Effector CD4-positive, alpha-beta T cell (primary cell): ENCODE data around the gene CREM.
A peak's percentile ranks its signal among the peaks of the same experiment; 100 is the strongest.
"Not testable (repeated sequence)": the region's sequence is repeated elsewhere in the genome, so short reads cannot be mapped to it uniquely, and the experiment has no call there.

Experiments
- DNase-seq: peaks from one replicate; pipeline ENCODE4 v3.0.0-alpha.2; 2020
- total RNA-seq: gene quantifications from one replicate; lab custom pipeline; 2026; lab: John Stamatoyannopoulos, UW

CREM gene
- 71.7 reads per million, percentile 76 among the genes with 10 or more reads in this experiment for total RNA-seq

DNA sequence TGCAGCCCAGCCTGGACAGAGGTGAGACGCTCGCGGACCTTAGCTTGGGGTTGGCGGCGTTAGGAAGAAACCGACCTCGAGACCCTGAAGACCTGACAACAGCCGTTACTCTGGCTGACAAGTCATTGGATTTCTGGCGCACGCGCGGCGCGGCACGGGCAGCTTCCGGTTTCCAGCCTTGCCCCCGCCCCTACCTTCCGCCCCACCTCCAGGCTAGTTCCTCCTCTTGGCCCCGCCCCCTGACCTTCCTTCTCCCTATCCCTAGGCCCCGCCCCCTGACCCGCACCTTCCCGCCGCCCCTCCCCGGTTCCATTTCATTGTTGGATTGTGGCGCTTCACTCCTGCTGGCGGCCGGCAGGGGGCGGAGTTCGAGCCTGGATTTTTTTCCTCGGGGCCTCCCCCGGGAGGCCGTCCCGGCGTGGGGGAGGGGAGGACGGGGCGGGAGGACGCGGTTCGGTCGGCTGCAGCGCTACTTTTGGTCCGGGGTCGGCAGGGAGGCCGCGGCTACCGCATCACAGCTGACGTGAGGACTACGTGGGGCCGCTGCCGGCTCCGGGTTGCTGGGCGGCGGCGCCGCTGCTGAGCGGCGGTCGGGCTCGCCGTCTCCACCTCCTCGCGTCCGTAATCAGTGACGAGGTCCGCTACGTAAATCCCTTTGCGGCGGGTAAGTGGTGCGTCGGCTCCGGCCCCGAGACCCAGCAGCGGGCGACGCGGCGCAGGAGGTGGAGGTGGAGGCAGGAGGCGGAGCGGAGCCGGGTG is at the start of gene CREM:
Gene CREM (plus strand): TSS at position 317 of the 759 bp plus-strand sequence. CDS start 10,990 bp downstream, outside the sequence.
- peak; percentile 99 for DNase-seq

DNA sequence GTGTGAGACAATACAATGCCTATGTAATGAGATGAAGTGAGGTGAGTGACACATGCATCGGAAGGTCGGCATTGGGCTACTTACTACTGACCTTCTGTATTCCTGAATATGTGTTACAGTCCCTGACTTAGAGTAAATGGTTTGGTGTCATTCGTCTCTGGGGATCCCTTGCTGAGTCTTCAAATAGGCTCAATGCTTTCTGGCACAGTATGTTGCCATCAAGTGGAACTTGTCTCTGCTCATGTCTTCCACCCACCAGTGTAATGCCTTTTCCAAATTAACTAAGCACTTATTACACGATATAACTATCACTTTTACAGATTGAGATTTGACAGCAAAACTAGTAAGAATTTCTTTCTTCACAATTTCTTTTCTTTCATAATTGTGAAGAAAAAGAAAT is 47.4 kb upstream of the CREM start:
- no peak for DNase-seq

DNA sequence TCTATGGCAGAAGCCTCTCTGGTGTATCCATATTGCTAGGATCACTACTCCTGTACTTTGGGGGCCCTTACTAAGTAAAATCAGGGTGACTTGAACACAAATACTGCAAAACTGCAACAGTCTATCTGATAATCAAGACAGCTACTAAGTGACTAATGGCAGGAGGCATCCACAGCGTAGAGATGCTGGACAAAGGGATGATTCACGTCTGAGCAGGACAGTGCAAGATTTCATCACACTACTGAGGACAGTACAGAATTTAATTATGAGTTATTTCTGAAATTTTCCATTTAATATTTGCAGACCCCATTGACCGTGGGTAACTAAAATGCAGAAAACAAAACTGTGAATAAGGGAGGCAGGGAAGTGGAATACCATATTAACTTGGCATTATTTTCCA is 46.9 kb upstream of the CREM start:
- DNase-seq = no peak

DNA sequence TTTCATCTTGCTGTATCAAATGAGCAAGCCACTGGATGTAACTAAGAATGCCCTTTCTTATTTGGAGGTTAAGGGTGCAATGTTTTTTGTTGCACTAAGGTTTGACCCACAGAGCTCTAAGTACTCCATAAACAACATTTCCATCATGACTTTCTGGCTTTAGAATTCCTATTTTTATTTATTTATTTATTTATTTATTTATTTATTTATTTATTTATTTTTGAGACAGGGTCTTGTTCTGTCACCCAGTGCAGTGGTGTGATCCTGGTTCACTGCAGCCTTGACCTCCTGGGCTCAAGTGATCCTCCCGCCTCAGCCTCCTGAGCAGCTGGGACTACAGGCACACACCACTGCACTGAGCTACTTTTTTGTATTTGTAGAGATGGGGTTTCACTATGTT is 46.4 kb upstream of the CREM start:
- DNase-seq = not testable (repeated sequence)

DNA sequence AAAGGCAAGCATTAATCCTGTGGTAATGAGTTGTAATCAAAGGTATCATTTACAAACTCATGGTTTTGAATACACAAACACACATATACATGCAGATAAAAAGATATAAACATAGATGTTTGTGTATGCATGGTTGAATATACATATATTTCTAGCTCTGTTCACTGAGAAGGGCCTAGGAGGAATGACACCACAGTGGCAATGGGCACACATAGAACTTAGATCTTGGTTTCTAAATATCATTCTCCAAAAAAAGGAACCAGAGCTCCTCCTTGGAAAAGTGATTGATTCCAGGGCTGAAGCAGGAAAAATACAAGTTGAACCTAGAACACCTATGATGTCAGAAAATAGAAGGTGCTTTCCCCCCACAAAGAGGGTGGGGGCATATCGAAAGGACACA is 43.4 kb upstream of the CREM start:
- DNase-seq = no peak

DNA sequence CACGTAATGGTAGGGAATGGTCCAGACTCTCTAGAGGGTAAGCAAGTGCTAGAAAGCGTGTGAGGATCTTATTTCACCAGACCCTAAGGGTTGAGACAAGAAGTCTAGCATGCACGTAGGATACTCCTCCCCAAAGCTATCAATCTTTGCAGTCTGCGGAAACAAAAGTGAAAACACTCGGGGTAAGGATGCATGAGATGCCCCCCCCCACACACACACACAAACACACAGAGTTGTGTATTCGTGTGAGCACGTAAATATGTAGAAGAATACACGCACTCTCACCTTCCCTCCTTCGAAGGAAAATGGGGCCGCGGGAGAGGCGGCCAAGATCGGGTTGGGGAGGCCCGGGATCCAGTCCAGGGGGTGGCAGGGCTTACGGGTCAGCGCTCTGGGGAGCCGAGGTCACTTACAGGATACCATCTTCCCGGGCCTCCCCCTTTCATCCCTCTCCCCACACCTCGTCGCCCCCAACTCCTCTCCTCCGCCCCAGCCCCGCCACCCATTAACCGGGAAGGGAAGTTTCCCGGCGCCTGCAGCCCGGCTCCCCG is 37.0 kb upstream of the CREM start:
- DNase-seq = no peak

DNA sequence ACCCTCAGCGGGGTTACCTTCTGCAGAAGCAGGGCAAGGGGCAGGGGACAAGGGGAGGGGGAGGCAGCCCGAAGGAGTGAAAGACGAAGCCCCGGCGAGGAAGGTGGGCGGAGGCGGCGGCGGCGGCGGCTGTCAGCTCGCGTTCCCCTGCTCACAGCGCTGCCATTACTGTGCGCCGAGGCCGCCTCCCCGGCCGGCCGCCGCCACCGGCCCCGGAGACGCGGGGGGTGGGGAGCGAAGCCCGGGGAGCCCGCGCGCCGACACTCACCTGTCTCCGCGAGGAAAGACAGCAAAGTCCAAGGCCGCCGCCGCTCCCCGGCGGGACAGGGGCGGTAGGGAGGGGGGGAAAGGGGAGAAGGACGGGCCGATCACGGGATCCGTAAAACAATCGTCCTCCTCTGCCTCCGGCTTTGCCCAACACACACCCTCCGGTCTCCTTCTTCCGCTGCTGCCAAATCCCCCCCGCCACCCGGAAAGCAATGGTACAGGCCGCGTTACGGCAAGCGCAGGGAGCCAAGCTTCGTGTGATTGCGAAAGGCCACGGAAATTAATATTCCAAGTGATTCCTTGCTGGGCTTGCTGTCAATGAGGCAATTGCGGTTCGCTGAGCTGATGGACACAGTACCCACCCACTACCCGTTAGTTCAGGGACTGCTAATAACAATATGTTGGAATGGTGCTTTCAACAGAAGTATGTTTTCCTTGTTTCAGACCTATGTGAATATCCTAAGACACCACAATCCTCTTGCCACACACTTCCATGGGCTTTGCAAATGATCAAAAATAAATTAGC is 36.3 kb upstream of the CREM start, which contains the start of gene CUL2:
Gene CUL2 (minus strand): TSS at position 180 of the 793 bp plus-strand sequence. CDS start 19,024 bp downstream, outside the sequence.
- DNase-seq = peak; percentile 90

DNA sequence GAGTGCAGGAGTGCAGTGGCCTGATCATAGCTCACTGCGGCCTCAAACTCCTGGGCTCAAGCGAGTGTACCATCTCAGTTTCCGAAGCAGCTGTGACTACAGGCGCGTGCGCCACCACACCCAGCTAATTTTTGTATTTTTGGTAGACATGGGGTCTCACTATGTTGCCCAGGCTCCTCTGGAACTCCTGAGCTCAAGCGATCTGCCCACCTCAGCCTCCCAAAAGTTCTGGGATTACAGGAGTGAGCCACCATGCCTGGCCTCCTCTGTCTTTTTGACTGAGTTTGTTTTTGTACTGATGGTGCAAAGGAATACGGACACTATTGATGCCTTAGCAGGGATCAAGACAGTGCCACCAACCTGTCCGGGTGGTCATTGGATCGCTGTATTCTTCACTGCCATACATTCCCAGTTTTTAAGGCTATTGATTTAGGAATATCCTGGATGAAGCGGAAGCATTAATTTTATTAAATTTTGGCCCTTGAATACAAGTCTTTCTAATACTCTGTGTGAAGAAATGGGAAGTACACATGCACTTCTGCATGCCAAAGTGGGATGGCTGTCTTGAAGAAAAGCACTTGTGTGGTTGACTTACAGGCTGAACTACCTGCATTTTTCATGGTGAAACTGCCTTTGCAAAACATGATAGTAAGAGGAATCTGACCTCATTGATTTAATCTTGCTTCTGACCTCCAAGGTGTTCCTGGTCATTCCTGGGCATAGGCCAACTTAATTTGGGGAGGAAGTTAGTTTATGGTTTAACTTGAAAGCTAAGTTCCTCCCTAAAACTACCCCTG is 34.5 kb upstream of the CREM start:
- no peak for DNase-seq

DNA sequence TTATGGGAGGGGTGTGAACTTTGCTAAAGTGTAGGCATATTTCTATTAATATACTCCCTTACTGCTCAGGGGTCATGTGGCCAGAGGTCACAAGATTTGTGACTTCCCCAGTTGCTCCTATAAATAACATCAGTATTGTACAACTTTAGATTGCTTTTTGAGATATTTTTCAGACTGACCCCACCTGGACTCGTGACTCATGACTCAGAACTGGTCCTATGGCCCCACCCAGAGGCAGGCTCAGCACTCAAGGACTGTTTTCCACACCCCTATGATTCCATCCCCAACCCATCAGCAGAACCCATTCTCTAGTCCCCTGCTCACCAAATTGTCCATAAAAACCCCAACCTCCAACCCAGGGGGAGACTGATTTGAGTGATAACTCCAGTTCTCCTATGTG is 33.8 kb upstream of the CREM start:
- no peak for DNase-seq

DNA sequence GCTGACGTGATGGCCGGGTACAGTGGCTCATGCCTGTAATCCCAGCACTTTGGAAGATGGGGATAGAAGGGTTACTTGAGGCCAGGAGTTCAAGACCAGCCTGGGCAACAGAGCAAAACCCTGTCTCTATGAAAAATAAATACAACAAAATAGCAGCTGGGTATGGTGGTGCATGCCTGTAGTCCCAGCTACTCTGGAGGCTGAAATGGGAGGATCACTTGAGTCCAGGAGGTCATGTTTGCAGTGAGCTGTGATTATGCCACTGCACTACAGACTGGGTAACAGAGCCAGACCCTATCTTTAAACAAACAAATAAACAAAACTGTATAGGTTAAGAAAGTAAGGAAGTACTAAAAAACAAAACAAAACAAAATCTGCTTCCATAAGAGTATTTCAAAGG is 30.3 kb upstream of the CREM start:
- DNase-seq = no peak

DNA sequence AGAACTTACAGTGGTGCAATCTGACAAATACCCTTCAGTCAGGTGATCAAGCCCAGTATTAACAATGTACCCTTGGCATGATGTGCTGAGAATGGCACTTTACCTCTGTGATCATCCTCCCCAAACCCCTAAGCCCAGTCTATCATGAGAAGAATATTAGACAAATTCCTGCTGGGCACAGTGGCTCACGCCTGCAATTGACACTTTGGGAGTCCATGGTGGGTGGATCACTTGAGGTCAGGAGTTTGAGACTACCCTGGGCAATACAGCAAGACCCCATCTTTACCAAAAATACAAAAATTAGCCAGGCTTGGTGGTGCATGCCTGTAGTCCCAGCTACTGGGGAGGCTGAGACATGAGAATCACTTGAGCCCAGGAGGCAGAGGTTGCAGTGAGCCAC is 29.1 kb upstream of the CREM start:
- no peak for DNase-seq

DNA sequence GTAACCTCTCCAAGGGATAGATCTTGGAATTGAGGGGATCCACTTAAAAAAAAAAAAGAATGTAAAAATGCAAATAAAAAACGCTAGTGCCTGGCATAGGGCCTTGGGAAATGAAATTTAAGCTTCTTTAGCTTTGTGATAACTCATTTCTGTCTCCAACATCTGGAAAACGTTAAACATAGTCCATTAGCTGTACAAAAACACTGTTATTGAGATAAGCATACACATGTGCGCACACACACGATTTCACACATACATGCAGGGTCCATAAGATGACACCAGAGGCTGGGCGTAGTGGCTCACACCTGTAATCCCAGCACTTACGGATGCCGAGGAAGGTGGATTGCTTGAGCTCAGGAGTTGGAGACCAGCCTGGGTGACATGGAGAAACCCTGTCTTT is 22.8 kb upstream of the CREM start:
- no peak for DNase-seq

DNA sequence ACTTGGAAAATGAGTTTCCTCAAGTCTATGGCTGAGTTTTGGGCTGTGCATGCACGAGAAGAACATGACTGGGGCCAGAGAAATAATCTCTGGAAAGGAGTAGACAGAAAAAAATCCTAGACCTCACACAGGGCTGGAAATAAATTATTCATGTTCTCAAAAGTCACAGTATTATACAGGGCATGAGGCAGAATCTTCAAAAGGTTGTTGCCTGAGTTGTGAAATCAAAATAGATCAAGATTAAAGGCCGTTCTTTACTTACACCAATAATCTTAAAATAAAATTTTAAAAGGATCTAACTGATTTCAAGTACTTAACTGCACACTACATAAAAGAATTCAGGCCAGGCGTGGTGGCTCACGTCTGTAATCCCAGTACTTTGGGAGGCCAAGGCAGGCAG is 14.1 kb upstream of the CREM start:
- DNase-seq = no peak

DNA sequence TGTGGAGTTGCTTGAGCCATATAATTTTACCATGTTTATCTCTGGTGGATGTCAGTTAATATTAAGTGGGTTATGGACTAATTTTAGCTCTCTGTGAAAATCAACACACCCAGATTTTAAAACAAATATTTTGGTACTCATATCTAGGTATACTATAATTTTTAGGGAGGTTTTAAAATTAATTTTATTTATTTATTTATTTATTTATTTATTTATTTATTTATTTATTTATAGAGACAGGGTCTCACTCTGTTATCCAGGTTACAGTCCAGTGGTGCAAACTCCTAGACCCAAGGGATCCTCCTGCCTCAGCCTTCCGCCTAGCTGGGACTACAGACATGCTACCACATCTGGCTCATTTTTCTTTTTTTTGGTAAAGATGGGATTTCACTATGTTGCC is 7.3 kb upstream of the CREM start:
- no peak for DNase-seq

DNA sequence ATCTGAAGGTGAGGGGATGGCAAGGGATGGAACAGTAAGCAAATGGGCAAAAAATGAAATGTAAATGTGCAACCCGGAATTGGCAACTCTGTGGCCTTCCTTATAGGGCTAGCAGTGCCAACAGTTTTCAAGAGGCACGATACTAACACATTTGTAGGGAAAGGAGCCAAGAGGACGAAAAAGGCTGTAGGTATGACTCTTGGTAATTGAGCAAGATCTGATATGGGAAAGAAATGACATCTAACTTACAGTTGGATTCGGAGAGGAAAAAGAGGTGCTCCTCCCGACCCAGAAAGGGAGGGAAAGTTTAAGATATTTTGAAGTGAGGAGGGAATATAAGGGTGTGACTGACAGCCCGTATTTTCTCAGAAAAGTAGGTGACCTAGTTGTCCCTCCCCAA is 2.1 kb upstream of the CREM start:
- no peak for DNase-seq

DNA sequence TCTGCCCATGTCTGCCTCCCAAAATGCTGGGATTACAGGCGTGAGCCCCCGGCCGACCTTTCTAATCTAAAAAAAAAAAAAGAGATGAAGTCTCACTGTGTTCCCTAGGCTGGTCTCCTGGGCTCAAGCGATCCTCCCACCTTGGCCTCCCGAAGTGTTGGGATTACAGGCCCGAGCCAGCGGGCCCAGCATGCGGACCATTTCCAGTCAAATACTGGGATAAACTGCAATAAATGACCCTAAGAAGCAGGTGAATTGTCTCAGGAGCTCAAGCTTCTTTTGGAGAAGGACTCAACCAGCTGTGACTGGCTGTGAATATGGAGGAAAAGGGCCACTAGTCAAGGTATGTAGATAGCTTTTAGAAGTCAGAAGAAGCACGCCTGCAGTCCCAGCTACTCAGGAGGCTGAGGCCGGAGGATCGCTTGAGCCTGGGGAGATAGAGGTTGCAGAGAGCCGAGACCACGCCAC is 550 bp upstream of the CREM start:
- DNase-seq = no peak

DNA sequence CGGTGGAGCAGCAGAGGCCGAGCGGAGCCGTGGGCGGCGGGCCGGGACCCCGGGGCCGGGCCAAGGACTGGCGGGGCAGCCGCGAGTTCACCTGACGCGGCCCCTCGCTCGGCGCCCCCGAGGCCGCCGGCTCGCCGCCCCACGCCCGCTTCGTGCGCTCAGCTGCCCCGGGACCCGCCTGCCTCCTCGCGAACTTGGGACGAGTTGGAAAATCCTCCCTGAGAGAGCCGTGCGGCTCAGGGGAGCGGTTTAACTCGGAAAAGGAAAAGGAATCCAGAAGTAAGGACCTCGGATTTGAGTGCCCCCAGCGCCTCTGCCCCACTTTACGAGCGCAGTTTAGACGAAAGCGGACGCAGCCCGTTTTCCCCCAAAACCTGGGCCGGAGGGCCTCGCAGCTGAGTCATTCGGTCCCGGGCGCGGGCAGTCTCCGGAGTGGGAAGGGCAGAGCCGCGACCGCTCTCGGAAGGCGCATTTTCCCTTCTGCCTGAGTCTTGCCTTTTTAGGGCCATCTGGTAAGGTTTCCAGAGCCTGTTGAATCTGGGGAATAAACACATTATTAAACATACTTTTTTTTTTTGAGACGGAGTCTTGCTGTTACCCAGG is 744 bp downstream of the CREM start:
- DNase-seq = peak; percentile 51

DNA sequence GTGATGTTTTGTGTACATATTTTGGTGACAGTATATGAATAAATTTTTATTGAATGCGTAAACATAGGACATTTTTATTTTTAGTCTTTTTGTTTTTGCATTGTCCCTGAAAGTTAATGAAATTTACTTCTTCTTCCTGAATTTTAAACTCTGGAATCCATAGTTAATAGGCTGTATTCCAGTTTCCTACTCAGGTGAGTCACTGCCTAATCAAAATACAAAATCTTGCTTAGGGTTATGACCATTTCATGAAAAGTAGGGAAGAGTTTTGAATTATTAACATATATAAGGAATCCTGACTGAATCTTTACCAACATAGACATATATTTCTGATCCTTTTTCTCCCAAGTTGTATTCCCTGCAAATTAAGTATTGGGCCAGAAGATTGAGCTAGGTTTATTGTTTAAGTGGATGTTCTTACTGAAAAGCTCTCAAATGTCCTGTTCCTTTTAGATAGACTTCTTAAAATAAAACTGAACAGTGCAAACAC is 2.6 kb downstream of the CREM start:
- DNase-seq = no peak

DNA sequence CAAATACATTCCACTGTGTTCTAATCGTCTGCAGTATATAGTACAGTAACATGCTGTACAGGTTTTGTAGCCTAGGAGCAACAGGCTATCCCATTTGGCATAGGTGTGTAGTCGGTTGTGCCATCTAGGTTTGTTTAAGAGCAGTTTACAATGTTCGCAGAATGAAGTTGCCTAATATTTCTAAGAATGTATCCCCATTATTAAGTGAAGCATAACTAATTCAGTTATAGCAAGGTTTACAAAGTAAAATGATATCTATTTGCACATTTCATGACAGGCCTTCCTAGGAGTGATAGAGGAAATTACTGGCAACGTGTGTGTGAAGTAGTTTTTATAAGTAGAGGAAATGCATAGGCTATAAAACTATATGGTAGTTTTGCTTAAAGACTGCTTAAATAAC is 4.0 kb downstream of the CREM start:
- DNase-seq = no peak

DNA sequence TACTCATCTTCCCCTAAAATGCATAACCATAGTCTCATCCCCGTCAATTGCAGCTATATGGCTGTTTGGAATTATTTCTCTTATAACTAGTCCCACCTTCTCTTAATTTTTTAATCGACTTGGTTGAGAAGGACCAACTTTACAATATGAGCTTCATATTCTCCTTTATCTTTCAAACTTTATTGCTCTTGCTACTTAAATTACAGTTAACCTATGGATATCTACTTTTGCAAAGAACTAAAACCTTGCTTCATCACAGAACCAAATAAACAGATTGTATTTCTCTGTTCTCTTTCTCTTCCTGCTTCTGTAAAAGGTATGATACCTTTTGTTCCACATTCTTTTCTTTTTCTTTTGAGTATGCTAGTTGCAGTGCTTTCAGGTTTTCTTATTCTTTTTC is 6.1 kb downstream of the CREM start:
- no peak for DNase-seq

DNA sequence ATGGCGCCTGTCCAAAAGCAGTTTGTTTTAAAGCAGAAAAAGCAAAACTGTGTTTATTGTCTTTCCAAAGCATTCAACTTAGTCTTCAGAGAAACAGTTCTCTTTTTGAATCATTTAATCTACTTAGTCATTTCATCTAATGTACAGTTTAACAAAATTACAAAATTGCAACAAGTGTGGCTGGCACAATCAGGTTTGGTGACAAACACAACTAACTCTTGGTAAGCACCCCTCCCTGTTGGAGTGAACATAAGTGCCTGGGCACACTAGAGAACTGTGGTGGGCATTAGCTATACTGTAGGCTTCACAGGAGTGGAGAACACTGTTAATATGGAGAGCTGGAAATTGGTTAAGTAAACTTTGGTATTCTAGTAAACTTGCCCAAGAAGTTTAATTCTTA is 6.9 kb downstream of the CREM start:
- no peak for DNase-seq

DNA sequence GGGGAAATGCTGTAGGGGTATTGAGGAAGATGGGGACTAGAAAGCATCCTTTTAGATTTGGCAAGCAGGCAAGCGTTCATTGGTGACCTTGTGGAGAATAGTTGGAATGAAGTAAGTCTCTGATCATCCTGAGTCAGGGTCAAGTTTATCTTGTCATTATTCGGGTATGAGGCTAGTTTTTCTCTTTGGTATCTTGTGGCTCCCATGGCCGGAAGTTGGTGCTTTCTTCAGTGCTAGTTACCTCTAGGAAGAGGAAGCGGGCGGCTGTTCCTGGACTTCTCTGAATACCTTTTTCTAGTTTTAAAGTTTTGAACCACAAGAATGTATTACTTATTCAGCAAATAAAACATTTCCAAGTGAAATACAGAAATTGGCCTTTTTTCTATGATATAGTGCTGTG is 9.2 kb downstream of the CREM start:
- no peak for DNase-seq
